Smooth muscle cell (in vitro differentiated cells): ENCODE results near the gene RACGAP1. TPM values are rescaled to one million over a fixed set of nuclear protein-coding genes. Genes with fewer than 3 reads are reported as not detected.

Experiments
- DNase-seq: peaks from one replicate; lab custom pipeline; 2025; ENCODE audit not compliant: unreplicated experiment; lab: John Stamatoyannopoulos, UW
- H2AFZ ChIP-seq: fragments of 200-600 bp; sonication (generic); 2 replicates; pipeline ENCODE4 v1.6.0; 2016; ENCODE audit warnings: antibody characterized with exemption, low read depth, mild to moderate bottlenecking
- H3F3A ChIP-seq: fragments of 200-600 bp; sonication (generic); 2 replicates; pipeline ENCODE4 v1.6.0; 2017; ENCODE audit warnings: antibody characterized with exemption, low read depth
- H3K27ac ChIP-seq: fragments of 200-600 bp; sonication (generic); 2 replicates; pipeline ENCODE4 v1.5.1; 2016; ENCODE audit warnings: low read depth, mild to moderate bottlenecking
- H3K27me3 ChIP-seq: fragments of 200-600 bp; sonication (generic); 2 replicates; pipeline ENCODE4 v1.6.1; 2016; ENCODE audit warnings: low read depth, mild to moderate bottlenecking
- H3K36me3 ChIP-seq: fragments of 200-600 bp; sonication (generic); 2 replicates; pipeline ENCODE4 v1.5.1; 2016; ENCODE audit warnings: low read depth
- H3K4me1 ChIP-seq: fragments of 200-600 bp; sonication (generic); 2 replicates; pipeline ENCODE4 v1.5.1; 2016; ENCODE audit warnings: low read depth
- H3K4me2 ChIP-seq: fragments of 200-600 bp; sonication (generic); 2 replicates; pipeline ENCODE4 v1.6.0; 2016; ENCODE audit warnings: mild to moderate bottlenecking
- H3K4me3 ChIP-seq: fragments of 200-600 bp; sonication (generic); 2 replicates; pipeline ENCODE4 v1.5.1; 2016; ENCODE audit warnings: mild to moderate bottlenecking
- H3K79me2 ChIP-seq: fragments of 200-600 bp; sonication (generic); 2 replicates; pipeline ENCODE4 v1.6.0; 2016; ENCODE audit warnings: low read depth, mild to moderate bottlenecking
- H3K9ac ChIP-seq: fragments of 200-600 bp; sonication (generic); 2 replicates; pipeline ENCODE4 v1.6.0; 2016; ENCODE audit warnings: low read depth
- H3K9me3 ChIP-seq: fragments of 200-600 bp; sonication (generic); replicated peaks from 2 replicates; pipeline ENCODE4 v1.5.1; 2016; ENCODE audit warnings: low read depth
- H4K20me1 ChIP-seq: fragments of 200-600 bp; sonication (generic); 2 replicates; pipeline ENCODE4 v1.6.0; 2016; ENCODE audit warnings: low read depth
- CTCF ChIP-seq: fragments of 200-600 bp; sonication (generic); IDR thresholded peaks from 2 replicates; pipeline ENCODE4 v1.5.1; 2017; ENCODE audit warnings: borderline replicate concordance, mild to moderate bottlenecking, antibody characterized with exemption; ENCODE audit not compliant: insufficient read depth, poor library complexity, severe bottlenecking
- whole genome bisulfite sequencing: methylation state at CpG from one replicate; pipeline ENCODE4 v1.1.7; 2016; ENCODE audit warnings: low lambda C conversion rate; 5-methylcytosine and 5-hydroxymethylcytosine counted together
- polyA plus RNA-seq: library from polyadenylated mRNA; unstranded; fragments of >200 nt; fragmentation: Nextera tagmentation; extraction: Ambion mirVana; gene quantifications from 2 replicates; pipeline ENCODE4 v1.2.1, GENCODE V29; 2016
- total RNA-seq: library from RNA; depleted of rRNA; stranded (reverse); fragments of >200 nt; gene quantifications from 2 replicates; pipeline ENCODE4 v1.2.3, GENCODE V29; 2014

The RACGAP1 gene
- total and polyA plus RNA-seq, 2 experiments from 2014 or later: 13.7 to 52.3 TPM

DNA sequence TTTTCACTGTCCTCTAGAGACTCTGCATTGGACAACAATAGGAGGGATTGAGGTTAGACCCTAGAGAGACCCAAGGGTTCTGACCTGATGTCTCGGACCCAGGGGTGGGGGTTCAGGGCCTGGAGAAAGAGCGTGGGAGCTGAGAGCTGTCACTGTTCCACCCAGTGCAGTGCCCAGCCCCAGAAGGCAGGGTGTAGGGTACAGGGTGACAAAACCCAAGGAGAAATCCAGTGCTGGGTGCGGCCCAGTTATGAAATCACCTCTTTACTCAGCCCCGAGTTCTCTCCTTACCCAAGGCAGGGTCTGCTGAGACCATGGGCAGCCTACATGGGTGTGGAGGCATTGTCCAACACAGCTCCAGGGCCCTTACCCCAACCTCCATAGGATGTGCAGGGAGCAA is 72.1 kb downstream of the RACGAP1 start:
- no peak overlapping the region for H3K4me2 ChIP-seq
- H3F3A ChIP-seq: no peaks in the 10 kb centered on the region
- no peaks in the 10 kb centered on the region for H3K4me1 ChIP-seq
- no peak for TF ChIP-seq CTCF
- H3K9ac ChIP-seq: no peak overlapping the region
- H3K9me3 ChIP-seq: no peaks in the 10 kb centered on the region
- H3K4me3 ChIP-seq: no peak overlapping the region
- no peaks in the 10 kb centered on the region for H3K36me3 ChIP-seq
- peaks cover 48% of the 10 kb centered on the region for H3K27me3 ChIP-seq
- H4K20me1 ChIP-seq: no peaks in the 10 kb centered on the region
- WGBS: 94% methylated on average over 4 of the region's 4 CpGs
- H3K79me2 ChIP-seq: no peaks in the 10 kb centered on the region
- H3K27ac ChIP-seq: no peak overlapping the region
- no peak for DNase-seq
- H2AFZ ChIP-seq: no peak overlapping the region

DNA sequence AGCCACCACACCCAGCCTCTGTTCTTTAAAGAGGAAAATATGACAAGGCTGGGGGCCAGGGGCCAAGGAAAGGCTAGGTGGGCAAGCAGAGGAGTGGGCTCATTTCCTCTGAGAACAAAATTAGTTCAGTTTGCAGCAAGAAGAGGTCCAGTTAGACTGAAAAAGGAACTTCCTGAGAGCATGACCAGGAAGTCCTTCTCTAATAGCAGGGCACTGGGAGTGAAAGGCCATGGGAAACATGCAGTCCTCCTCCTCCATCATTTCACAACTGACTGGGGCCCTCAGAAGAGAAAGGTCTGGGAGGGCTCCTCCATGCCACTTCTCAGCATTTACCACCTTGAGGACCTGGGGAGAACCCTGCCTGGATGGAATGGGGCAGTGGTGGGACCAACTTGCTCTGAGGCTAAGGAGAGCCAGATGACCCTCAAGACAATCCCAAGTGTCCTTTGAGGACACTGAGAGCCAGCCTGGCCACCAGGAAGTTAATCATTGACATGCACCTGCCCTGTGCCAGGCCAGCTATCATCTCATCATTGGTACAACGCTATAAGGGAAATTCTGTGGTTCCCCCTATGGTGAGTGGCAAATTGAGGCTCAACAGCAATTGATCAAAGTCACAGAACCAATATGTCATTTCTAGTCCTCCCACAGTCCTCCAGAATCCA is 72.8 kb downstream of the RACGAP1 start:
- H2AFZ ChIP-seq: no peak overlapping the region
- no peaks in the 10 kb centered on the region for H3F3A ChIP-seq
- no peaks in the 10 kb centered on the region for H3K4me1 ChIP-seq
- H3K4me2 ChIP-seq: no peak overlapping the region
- 95% methylated on average over 1 of the region's 1 CpG for WGBS
- H3K27me3 ChIP-seq: peaks cover 42% of the 10 kb centered on the region
- no peaks in the 10 kb centered on the region for H3K9me3 ChIP-seq
- H3K9ac ChIP-seq: no peak overlapping the region
- H4K20me1 ChIP-seq: no peaks in the 10 kb centered on the region
- DNase-seq: no peak
- H3K36me3 ChIP-seq: no peaks in the 10 kb centered on the region
- H3K4me3 ChIP-seq: no peak overlapping the region
- no peaks in the 10 kb centered on the region for H3K79me2 ChIP-seq
- no peak overlapping the region for H3K27ac ChIP-seq
- TF ChIP-seq CTCF: no peak

DNA sequence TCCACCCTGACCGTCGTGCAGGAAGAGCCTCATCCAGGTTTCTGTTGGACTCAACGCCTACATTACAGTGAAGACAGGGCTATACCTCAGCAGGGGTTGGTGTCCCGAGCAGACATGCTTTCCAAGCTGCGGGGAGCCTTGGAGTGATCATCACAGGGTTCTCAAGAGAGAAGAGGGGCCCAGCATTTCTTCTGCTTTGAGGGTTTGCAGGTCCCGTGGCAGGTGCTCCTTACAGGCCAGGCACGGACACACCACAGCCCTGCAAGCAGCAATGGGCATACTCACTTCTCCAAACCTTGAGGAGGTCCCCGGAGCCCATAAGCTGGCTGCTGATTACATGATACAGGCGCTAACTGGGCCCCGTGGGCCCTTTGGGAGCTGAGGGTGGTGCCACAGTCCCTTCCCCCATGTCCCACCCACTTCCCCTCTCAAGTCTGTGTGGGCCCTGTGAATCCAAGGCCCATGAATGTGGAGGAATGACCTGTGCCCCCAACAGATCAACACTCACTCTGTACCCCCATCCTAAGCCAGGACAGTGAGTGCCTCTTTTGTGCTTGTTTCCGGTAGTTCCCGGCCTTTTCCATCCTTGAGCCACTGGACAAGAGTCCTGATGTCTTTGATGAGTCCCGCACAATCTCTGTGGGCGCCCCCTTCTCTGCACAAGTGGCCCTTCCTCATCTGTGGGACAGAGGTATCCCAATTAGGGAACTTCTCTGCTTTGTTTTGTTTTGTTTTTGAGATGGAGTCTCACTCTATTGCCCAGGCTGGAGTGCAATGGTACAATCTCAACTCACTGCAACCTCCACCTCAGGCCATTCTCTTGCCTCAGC is 73.7 kb downstream of the RACGAP1 start:
- Histone ChIP-seq H3K27me3 (peaks cover 33% of the 10 kb centered on the region), H3K4me3 (no peak overlapping the region), H3K9me3 (no peaks in the 10 kb centered on the region), H2AFZ (no peak overlapping the region), H3K4me1 (no peaks in the 10 kb centered on the region), H3K27ac (no peak overlapping the region), H3F3A (no peaks in the 10 kb centered on the region), H3K9ac (no peak overlapping the region), H3K79me2 (no peaks in the 10 kb centered on the region), H3K4me2 (no peak overlapping the region), H3K36me3 (no peaks in the 10 kb centered on the region), H4K20me1 (no peaks in the 10 kb centered on the region)
- WGBS: 86% methylated on average over 14 of the region's 14 CpGs
- no peak for DNase-seq
- no peak for TF ChIP-seq CTCF
